HG02588 (cell line): Measurements from ENCODE around the gene MMP24.
"Not testable (repeated sequence)": the region's sequence is repeated elsewhere in the genome, so short reads cannot be mapped to it uniquely, and the experiment has no call there.

Experiments
- ATAC-seq: cut with Tn5 transposase; IDR thresholded peaks from one replicate; pipeline ENCODE4 v1.9.1; 2021; ENCODE audit warnings: mild to moderate bottlenecking, moderate library complexity; ENCODE audit not compliant: unreplicated experiment

MMP24 gene

GRCh38 chr20:35216541-35216940 lies 9.9 kb upstream of the MMP24 start:
- ATAC-seq = no peak

- no peak for ATAC-seq
These were observed 2.5 kb upstream of the MMP24 start for GRCh38 chr20:35223941-35224340.

GRCh38 chr20:35224536-35224935 lies 2.0 kb upstream of the MMP24 start:
- ATAC-seq = no peak

GRCh38 chr20:35225319-35226125 lies 968 bp upstream of the MMP24 start:
- no peak for ATAC-seq

- ATAC-seq = no peak
These were observed 593 bp downstream of the MMP24 start for GRCh38 chr20:35226884-35227681.

GRCh38 chr20:35232575-35232974 lies 6.1 kb downstream of the MMP24 start:
- ATAC-seq = no peak

- ATAC-seq = no peak
These were observed 9.4 kb downstream of the MMP24 start for GRCh38 chr20:35235881-35236280.

GRCh38 chr20:35237486-35237885 lies 11.0 kb downstream of the MMP24 start:
- ATAC-seq = no peak

- ATAC-seq = no peak
These were observed 11.7 kb downstream of the MMP24 start for GRCh38 chr20:35238170-35238569.

- ATAC-seq = no peak
These were observed 12.2 kb downstream of the MMP24 start for GRCh38 chr20:35238735-35239134.

- no peak for ATAC-seq
These were observed 13.8 kb downstream of the MMP24 start for GRCh38 chr20:35240083-35240810.

- ATAC-seq = no peak
These were observed 14.4 kb downstream of the MMP24 start for GRCh38 chr20:35240811-35241293.

- ATAC-seq = no peak
These were observed 16.8 kb downstream of the MMP24 start for GRCh38 chr20:35243317-35243716.

GRCh38 chr20:35243986-35244385 lies 17.5 kb downstream of the MMP24 start:
- ATAC-seq = no peak

- ATAC-seq = no peak
These were observed 20.2 kb downstream of the MMP24 start for GRCh38 chr20:35246723-35247122.

- no peak for ATAC-seq
These were observed 22.4 kb downstream of the MMP24 start for GRCh38 chr20:35248641-35249475.

GRCh38 chr20:35251613-35251940 lies 25.1 kb downstream of the MMP24 start:
- no peak for ATAC-seq

- ATAC-seq = no peak
These were observed 25.6 kb downstream of the MMP24 start for GRCh38 chr20:35252037-35252461.

GRCh38 chr20:35252598-35252997 lies 26.1 kb downstream of the MMP24 start:
- not testable (repeated sequence) for ATAC-seq

GRCh38 chr20:35253010-35253409 lies 26.5 kb downstream of the MMP24 start:
- no peak for ATAC-seq
